Endothelial cell of hepatic sinusoid (primary cell): ENCODE measurements around the gene CRY2.
"Not testable (repeated sequence)": the region's sequence is repeated elsewhere in the genome, so short reads cannot be mapped to it uniquely, and the experiment has no call there.

Experiments
- in situ Hi-C: cut with HindIII; loops from 2 replicates; pipeline ENCODE4 v1.10.0; 2017; ENCODE audit warnings: low sequenced_read_pairs

The CRY2 gene

DNA sequence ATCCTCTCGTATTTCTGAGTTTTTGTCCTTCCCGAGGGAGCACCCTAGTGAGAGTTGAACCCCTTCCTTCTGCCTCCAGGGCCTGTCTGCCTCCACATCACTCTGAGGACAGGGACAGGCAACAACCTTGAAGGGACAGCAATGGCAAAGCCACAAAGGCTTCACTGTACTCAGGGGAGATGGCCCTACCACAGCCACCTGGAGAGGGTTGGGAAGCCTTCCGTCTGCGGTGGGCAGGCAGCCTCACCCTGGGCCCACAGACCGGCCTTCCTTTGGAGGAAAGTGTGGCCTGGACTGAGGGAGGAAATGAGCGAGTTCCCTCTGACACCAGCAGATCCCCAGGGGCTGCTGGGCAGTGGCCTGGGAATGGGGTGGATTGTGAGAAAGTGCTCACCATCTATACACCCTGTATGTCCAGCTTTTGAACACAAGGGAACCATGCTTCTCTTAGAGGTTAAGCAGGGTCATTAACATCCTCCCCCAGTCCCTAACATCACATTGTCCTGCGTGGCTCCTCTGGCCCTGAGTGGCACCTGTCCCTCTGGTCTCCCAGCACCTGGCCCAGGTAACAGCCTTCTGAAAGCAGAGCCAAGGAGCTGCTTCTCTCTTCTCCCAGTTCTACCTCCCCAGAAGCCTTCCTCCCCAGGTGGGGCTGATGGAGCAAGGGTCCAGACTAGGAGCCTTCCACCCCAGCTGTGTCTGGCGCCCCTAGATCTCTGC is 35.5 kb upstream of the CRY2 start:
- in situ Hi-C loops = no loop called here

DNA sequence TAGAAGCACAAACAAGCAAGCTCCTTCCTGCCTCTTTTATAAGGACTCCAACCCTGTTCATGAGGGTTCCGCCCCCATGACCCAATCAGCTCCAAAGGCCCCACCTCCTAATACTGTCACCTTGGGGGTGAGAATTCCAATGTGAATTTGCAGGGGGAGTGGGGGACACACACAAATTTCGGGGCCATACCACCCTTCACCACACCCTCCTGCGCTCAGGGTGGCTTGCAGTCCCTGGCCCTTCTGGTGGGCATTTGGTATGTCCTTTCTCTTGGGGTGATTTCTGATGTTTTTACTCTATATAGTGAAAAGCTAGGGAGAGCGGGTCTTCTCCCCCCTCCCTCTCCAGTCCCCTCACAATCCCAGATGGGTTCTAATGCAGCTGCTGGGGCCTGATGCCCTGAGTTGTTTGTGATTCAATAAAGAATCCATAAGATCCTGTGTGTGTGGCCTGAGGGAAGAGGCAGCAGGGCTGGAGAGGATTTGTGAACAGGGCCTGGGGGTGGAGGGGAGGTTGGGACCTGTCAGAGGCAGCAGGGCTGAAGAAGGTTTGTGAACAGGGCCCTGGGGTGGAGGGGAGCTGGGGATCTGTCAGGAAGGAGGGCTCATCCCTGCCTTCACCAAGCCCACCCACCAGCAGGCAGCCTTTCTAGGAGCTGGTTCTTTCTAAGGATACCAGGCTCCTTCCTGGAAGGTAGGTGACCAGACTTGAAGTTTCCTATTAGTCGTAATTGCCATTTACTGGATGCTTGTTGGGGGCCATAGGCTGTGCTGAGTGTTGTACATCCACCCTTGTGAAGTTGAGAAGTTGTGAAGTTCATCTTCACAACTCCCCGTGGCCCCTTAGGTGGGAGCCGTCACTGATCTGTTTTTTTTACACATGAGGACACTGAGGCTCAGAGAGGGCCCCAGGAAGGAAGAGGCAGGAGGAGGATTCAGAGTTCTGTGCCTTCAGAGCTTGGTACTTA is 34.4 kb upstream of the CRY2 start:
- in situ Hi-C loops = no loop called here

- in situ Hi-C loops = no loop called here
These were observed 31.5 kb upstream of the CRY2 start for GRCh38 chr11:45815747-45816146.

DNA sequence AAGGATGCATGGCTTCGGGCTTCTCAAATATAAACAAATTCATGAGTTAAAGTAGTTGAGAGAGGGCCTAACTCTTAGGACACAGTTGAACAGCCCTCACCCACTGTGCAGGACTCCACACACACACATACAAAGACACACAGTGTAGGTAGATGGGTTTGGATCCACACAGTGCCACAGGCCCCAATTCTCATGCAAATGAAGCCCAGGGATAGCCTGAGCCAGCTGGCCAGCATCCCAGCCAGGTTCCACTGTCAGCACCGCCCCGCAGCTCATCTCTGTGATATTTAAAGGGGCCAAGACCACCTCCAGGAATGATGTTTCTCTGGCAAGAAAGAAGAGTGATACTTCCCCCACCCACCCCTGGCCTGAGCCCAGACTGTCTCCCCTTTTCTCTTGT is 30.7 kb upstream of the CRY2 start:
- in situ Hi-C loops = no loop called here

GRCh38 chr11:45817191-45817590 is 30.1 kb upstream of the CRY2 start:
- in situ Hi-C loops = no loop called here

- in situ Hi-C loops = no loop called here
These were observed 28.2 kb upstream of the CRY2 start for GRCh38 chr11:45818961-45819605.

DNA sequence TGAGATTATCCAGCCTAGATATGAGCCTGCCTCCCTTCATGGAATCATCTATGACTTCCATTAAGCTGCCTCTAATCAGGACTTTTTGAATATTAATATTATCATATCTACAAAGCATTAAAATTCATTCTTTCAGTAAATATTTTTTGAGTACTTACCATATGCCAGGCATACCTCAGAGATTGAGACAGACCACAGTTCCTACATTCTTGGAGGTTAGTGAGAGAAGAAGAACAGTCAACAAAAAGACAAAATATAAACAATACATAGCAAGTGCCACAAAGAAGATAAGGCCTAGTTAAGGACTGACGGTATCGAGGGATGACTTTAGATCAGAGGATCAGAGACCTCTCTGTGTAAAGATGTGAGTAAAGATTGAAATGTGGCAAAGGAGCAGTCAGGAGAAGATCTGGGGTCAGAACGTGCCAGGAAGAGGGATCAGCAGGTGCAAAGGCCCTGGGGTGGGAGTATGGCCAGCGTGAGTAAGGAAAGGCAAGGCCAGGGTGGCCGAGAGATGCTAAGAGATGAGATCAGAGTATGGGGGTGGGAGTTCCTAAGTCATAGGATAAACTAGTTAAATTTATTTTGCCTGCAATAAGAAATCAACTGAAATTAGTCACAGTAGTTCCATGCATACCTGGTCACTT is 26.9 kb upstream of the CRY2 start:
- in situ Hi-C loops = no loop called here

DNA sequence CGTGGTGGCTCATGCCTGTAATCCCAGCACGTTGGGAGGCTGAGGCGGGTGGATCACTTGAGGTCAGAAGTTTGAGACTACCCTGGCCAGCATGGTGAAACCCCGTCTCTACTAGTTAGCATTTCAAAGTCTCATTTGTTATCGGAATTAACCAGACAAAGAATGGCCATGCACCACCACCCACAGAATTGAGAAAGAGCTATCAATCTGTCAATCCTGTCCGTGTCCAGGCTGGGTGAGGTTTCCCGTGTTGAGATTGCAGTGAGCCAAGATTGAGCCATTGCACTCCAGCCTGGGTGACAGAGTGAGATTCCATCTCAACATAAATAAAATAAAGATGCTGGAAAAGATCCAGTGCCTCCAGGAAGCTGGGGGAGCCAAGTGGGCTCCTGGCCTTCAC is 20.8 kb upstream of the CRY2 start:
- in situ Hi-C loops = not testable (repeated sequence)

DNA sequence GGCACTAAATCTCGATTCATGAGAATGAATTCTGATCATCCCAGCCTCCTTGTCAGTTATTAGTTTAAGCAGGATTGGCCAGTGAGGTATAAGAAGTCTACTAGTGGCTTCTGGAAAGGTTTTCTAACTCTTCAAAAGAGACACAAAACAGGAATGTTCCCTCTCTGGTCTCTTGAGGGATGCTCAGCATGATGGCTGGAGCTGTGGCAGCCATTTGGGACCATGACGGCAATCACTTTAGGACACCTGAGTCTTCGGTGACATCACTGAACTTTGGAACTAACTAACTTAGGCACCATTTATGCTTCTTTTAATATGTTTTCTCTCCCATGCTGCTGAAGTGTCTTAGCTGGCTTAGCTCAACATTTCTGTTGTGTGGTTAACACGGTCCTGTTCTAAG is 20.2 kb upstream of the CRY2 start:
- in situ Hi-C loops = no loop called here

GRCh38 chr11:45828996-45829395 is 18.3 kb upstream of the CRY2 start:
- in situ Hi-C loops = no loop called here

GRCh38 chr11:45830596-45830995 is 16.7 kb upstream of the CRY2 start:
- in situ Hi-C loops = no loop called here

DNA sequence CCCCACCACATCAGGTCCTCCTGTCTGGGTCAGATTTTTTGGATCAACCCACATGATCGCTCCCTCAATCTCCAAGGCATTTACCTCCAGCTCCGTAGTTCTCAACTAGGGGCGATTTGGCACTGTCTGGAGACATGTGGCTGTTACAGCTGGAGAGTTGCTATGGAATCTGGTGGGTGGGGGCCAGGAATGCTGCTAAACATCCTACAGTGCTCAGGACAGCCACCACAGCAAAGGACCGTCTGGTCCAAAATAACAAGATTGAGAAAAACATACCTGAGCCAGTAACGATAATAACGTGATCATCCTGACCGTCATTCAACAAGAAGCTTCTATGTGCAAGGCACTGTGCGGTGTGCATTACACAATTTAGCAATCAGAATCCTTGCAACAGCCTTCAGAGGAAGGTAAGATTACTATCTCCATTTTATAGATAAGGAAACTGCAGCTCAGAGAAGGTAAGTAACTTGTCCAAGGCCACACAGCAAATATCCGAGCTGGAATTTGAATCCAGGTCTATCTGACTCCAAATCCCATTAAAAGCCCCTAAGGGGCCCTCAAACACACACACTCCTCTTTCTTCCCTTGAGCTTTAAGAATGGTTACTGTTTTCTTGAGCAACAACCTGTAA is 14.3 kb upstream of the CRY2 start:
- in situ Hi-C loops = no loop called here

GRCh38 chr11:45833761-45834160 is 13.5 kb upstream of the CRY2 start:
- in situ Hi-C loops = no loop called here

DNA sequence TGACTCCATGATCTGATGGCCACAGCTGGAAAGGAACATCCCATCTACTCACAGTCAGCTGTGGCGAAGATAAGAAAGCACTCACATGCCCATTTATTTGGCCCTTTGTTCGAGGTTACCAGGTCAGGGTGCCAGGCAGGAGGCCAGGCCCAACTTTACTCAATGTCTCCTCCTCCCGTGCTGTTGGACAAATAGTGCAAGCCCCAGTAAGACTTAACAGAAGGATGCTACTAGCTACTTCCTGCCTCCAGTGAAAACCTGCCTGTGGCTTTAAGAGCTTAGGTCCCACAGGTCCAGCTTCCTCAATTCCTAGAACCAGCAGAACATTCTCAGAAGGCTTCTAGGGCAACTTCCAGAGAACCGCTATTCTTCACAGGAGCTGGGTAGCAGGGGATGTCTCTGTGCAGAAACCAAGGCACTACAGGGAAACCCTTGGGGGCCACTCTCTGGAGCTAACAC is 12.9 kb upstream of the CRY2 start:
- in situ Hi-C loops = no loop called here

GRCh38 chr11:45839204-45839603 is 8.1 kb upstream of the CRY2 start:
- in situ Hi-C loops = no loop called here

DNA sequence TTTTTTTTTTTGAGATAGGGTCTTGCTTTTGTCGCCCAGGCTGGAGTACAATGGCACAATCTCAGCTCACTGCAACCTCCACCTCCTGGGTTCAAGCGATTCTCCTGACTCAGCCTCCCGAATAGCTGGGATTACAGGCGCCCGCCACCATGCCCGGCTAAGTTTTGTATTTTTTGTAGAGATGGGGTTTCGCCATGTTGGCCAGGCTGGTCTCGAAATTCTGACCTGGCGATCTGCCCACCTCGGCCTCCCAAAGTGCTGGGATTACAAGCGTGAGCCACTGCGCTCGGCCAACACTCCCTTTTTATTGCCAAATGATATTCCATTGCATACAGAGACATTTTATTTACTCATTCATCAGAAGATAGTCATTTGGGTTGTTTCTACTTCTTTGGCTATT is 7.0 kb upstream of the CRY2 start:
- in situ Hi-C loops = not testable (repeated sequence)

- in situ Hi-C loops = no loop called here
These were observed 3.9 kb upstream of the CRY2 start for GRCh38 chr11:45843158-45843924.

DNA sequence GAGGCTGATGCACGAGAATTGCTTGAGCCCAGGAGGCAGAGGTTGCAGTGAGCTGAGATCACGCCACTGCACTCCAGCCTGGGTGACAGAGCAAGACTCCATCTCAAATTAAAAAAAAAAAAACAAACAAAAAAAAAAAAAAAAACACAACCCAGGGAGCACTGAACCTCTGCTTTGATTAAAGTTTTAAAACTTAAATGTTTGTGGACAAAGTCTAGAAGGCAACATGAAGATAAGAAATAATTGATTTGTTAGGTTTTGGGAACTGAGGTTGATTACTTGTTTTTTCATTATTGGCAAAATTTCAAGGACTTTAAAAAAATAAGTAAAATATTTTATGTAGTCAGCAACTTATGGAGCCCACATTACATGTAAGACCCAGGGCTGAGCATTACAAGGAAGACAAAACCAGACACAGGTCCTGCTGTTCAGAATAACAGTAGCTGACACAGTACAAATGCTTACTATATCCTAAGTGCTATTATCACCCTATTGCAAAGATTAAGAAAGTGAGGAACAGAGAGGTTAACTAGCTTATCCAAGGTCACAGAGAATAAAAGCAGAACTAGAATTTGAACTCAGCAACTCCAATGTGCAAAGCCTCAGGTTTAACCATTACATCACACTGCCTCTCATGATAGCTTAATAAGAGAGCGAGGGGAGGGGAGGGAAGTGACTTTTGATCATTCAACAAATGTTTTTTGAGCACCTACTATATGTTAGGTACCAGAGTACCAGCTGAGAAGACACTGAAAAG is 2.3 kb upstream of the CRY2 start:
- in situ Hi-C loops = no loop called here

DNA sequence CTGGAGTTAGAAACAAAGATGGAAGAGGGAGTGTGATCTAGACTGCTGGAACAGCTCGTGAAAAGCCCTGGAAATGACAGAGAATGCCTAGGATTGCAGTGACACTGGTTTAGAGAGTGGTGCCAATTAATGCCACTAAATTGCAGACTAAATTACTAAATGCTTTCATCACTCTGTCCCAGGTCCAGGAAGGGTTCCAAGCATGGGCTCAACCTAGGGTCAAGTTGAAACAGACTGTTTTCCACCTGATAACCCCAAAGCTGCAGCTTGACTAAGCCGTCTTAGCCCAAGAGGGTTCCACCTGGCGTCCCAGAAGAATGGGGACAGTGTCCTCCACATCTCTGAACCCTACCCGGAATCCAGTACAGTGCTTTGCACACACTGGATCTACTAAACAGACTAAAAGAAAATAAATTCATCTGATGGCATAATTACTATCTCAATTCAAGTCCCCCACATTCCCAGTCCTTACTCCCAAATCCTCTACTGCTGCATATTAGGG is 1.1 kb upstream of the CRY2 start:
- in situ Hi-C loops = no loop called here
